ENCODE results near the gene KRTAP2-3. TPM values are rescaled to one million over a fixed set of nuclear protein-coding genes. Genes with fewer than 3 reads are reported as not detected.
A peak's percentile ranks its signal among the peaks of the same experiment; 100 is the strongest.

KRTAP2-3 gene
- total and polyA plus RNA-seq, 2 of the 4 experiments (the other 2 are of a cell fraction) = 1.4 to 35.2 TPM

- Histone ChIP-seq H3K4me2 (ENCODE audit: low read depth, low read length) (no peak overlapping the region), H2AK9ac (replicated peaks; ENCODE audit: low read depth, low read length, poor library complexity) (no peak overlapping the region), H3K14ac (replicated peaks; ENCODE audit: low read depth, low read length) (no peak overlapping the region), H4K91ac (ENCODE audit: insufficient read depth, low read depth, low read length) (0 out of 2 replicates have a peak overlapping the region, but pooled peaks have one; percentile 17), H2AK5ac (ENCODE audit: low read depth, low read length) (peak overlapping the region; percentile 36; the same call in 1 of the 2 replicates), H3K27ac (ENCODE audit: insufficient read depth, low read length) (no peak overlapping the region), H4K8ac (ENCODE audit: low read depth in 2 of 2, low read length in 2 of 2) (no peak overlapping the region; a peak in 1 of 4 replicates), H3K9ac (ENCODE audit: low read depth, low read length) (no peak overlapping the region), H2BK5ac (ENCODE audit: low read depth, low read length, poor library complexity, severe bottlenecking) (no peak overlapping the region), H3K79me1 (ENCODE audit: low read depth in 1 of 2, low read length in 2 of 2) (no peaks in the 10 kb centered on the region), H2BK20ac (ENCODE audit: low read depth, low read length) (peak overlapping the region; percentile 4; the same call in 1 of the 2 replicates), H4K20me1 (ENCODE audit: insufficient read depth, low read length) (no peaks in the 10 kb centered on the region), H2AFZ (replicated peaks; ENCODE audit: low read length, poor library complexity) (no peak overlapping the region), H3K27me3 (ENCODE audit: control insufficient read depth, insufficient read depth, low read length) (no peaks in the 10 kb centered on the region), H3K9me1 (ENCODE audit: insufficient read depth, low read length) (peaks cover 5% of the 10 kb centered on the region; the same call in 1 of the 2 replicates), H3K4me1 (ENCODE audit: control insufficient read depth, insufficient read depth, low read length) (peaks cover 6% of the 10 kb centered on the region), H3K4ac (ENCODE audit: low read depth, low read length) (0 out of 2 replicates have a peak overlapping the region, but pooled peaks have one; percentile 15), H3K23ac (ENCODE audit: low read depth, low read length) (no peak overlapping the region), H2BK120ac (ENCODE audit: low read depth, low read length) (peak overlapping the region; percentile 9; the same call in 1 of the 2 replicates), H3K18ac (ENCODE audit: low read depth, low read length) (peak overlapping the region; percentile 9; the same call in 1 of the 2 replicates), H3K4me3 (ENCODE audit: insufficient read depth, low read depth, low read length) (no peak overlapping the region), H3K9me3 (ENCODE audit: control insufficient read depth, insufficient read depth, low read length) (no peaks in the 10 kb centered on the region), H4K5ac (ENCODE audit: low read depth, low read length) (no peak overlapping the region), H3K36me3 (ENCODE audit: control insufficient read depth, insufficient read depth, low read length) (no peaks in the 10 kb centered on the region), H3K56ac (ENCODE audit: extremely low read depth, insufficient read depth, low read length) (no peak overlapping the region), H2BK15ac (ENCODE audit: low read depth, low read length) (no peak overlapping the region; the same call in 2 of the 3 replicates)
- no peak for DNase-seq
- in situ Hi-C loops (cut with MboI; ENCODE audit: low sequenced_read_pairs) = no loop called here
- POLR2A ChIA-PET (ENCODE audit: unreplicated experiment) = no interaction called here
- intact Hi-C loops (cut with micrococcal nuclease) = no loop called here
- no peak for ATAC-seq (ENCODE audit: low read depth)
- dilution Hi-C loops (cut with HindIII; ENCODE audit: low sequenced_read_pairs, unreplicated experiment) = no loop called here
- no TSS peak for BruUV-seq (replicated peaks)
- CTCF ChIA-PET = no interaction called here
- WGBS, 2 experiments (ENCODE audit: extremely low coverage in 2 of 2, insufficient read length in 1 of 2) = 90% methylated on average over 2 of the region's 4 CpGs; no CpG with 5 or more reads in 1 of the 2 experiments
- TF ChIP-seq RAD21 (IDR thresholded peaks at IDR 0.05; ENCODE audit: low read length) (no peak), USF2 (IDR thresholded peaks at IDR 0.05; ENCODE audit: low read depth, low read length) (no peak), NFE2L2 (IDR thresholded peaks at IDR 0.05; ENCODE audit: low read depth, low read length) (no peak), CEBPB (IDR thresholded peaks at IDR 0.05; ENCODE audit: low read depth, low read length) (no peak), CHD1 (IDR thresholded peaks at IDR 0.05; ENCODE audit: low read depth, low read length) (no peak), CTCF (conservative IDR thresholded peaks at IDR 0.05; ENCODE audit: low read depth, low read length) (no peak), RFX5 (IDR thresholded peaks at IDR 0.05; ENCODE audit: low read depth, low read length) (no peak), RCOR1 (IDR thresholded peaks at IDR 0.05; ENCODE audit: insufficient replicate concordance, low read length) (no peak), ELK1 (IDR thresholded peaks at IDR 0.05; ENCODE audit: borderline replicate concordance, low read depth, low read length) (no peak), POLR2A (IDR thresholded peaks at IDR 0.05; ENCODE audit: low read depth, low read length) (no peak), FOS (IDR thresholded peaks at IDR 0.05; ENCODE audit: low read depth, low read length) (no peak), MXI1 (IDR thresholded peaks at IDR 0.05; ENCODE audit: borderline replicate concordance, low read depth, low read length) (no peak), BHLHE40 (IDR thresholded peaks at IDR 0.05; ENCODE audit: low read depth, low read length) (no peak), MAFK (IDR thresholded peaks at IDR 0.05; ENCODE audit: low read depth, low read length) (no peak)
Measured at GRCh38 chr17:41054025-41054424, 5.9 kb downstream of the KRTAP2-3 start.
